Measurements from ENCODE around the gene TAF9.

DNA sequence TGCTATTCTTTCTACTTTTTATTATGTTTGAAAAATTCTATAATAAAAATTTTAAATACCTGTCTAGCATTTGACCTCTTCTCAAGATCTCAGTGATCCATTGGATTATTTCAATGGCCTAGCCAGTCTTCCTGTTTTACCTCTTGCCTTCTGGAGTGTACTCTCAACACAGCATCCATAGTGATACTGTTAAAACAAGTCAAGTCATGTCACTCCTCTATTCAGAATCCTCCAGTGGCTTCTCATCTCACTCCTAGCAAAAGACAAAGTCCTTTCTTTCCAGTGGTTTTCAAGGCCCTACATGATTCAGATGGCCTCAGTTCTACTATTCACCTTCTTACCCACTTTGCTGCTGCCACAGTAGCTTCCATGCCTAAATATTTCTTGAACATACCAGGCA is 47.4 kb upstream of the TAF9 start:
- TF ChIP-seq, protein P1, sequence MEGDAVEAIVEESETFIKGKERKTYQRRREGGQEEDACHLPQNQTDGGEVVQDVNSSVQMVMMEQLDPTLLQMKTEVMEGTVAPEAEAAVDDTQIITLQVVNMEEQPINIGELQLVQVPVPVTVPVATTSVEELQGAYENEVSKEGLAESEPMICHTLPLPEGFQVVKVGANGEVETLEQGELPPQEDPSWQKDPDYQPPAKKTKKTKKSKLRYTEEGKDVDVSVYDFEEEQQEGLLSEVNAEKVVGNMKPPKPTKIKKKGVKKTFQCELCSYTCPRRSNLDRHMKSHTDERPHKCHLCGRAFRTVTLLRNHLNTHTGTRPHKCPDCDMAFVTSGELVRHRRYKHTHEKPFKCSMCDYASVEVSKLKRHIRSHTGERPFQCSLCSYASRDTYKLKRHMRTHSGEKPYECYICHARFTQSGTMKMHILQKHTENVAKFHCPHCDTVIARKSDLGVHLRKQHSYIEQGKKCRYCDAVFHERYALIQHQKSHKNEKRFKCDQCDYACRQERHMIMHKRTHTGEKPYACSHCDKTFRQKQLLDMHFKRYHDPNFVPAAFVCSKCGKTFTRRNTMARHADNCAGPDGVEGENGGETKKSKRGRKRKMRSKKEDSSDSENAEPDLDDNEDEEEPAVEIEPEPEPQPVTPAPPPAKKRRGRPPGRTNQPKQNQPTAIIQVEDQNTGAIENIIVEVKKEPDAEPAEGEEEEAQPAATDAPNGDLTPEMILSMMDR (IDR thresholded peaks at IDR 0.05; ENCODE audit: poor library complexity, severe bottlenecking): no peak
- TF ChIP-seq TAF1 (IDR thresholded peaks at IDR 0.05; ENCODE audit: low read depth) (no peak), POLR2AphosphoS5 (IDR thresholded peaks at IDR 0.05) (no peak), EZH2 (IDR thresholded peaks at IDR 0.05; ENCODE audit: borderline replicate concordance, insufficient read depth, low read length, poor library complexity, severe bottlenecking) (no peak)
